ENCODE measurements around the gene GLRA3. TPM values are rescaled to one million over a fixed set of nuclear protein-coding genes. Genes with fewer than 3 reads are reported as not detected.

The GLRA3 gene
- total and polyA plus RNA-seq, 2 donors (not counting 3 experiments of a cell fraction or from before 2014, with no cell fraction given), result not detected

GRCh38 chr4:174600391-174600790, 228.7 kb downstream of the GLRA3 start:
- Histone ChIP-seq H3K27ac (ENCODE audit: insufficient read depth, low read depth, low read length) (no peak overlapping the region), H3K36me3 (ENCODE audit: control insufficient read depth in 2 of 2, extremely low read depth in 1 of 2, insufficient read depth in 2 of 2, low read length in 2 of 2) (no peaks in the 10 kb centered on the region), H3K4me1 (ENCODE audit: control insufficient read depth, extremely low read depth, insufficient read depth, low read length) (no peaks in the 10 kb centered on the region), H3K9me3 (replicated peaks; ENCODE audit: control insufficient read depth, insufficient read depth, low read length) (peaks cover 2% of the 10 kb centered on the region), H3K27me3 (ENCODE audit: control insufficient read depth in 2 of 2, insufficient read depth in 2 of 2, low read length in 2 of 2) (no peaks in the 10 kb centered on the region), H2AFZ (ENCODE audit: low read depth, low read length) (no peak overlapping the region), H3K9ac (replicated peaks; ENCODE audit: extremely low read depth, insufficient read depth, low read length) (no peak overlapping the region), H3K4me2 (ENCODE audit: insufficient read depth, low read length) (no peak overlapping the region), H3K4me3 (replicated peaks in 1 of 3; ENCODE audit: insufficient read depth in 1 of 3, low read depth in 1 of 3, low read length in 3 of 3) (no peak overlapping the region), H3K79me2 (ENCODE audit: control insufficient read depth, insufficient read depth, low read length) (no peaks in the 10 kb centered on the region), H4K20me1 (replicated peaks; ENCODE audit: control insufficient read depth, extremely low read depth, insufficient read depth, low read length) (no peaks in the 10 kb centered on the region), H3K9me1 (replicated peaks; ENCODE audit: control insufficient read depth, extremely low read depth, insufficient read depth, low read length) (no peaks in the 10 kb centered on the region)
- CTCF ChIA-PET, result no interaction called here
- POLR2A ChIA-PET, result no interaction called here
- dilution Hi-C loops (cut with MboI; ENCODE audit: extremely low pct_ligation_motif_present, low sequenced_read_pairs) (no loop called here), intact Hi-C loops (cut with micrococcal nuclease) (no loop called here)
- no peak for DNase-seq (ENCODE audit: low read depth, low spot score)
- no TSS peak for BruUV-seq (replicated peaks)
- TF ChIP-seq POLR2AphosphoS5 (IDR thresholded peaks at IDR 0.05; ENCODE audit: insufficient read depth, low read depth, low read length) (no peak), POLR2A (IDR thresholded peaks at IDR 0.05; ENCODE audit: low read depth, low read length) (no peak), FOS (IDR thresholded peaks at IDR 0.05; ENCODE audit: borderline replicate concordance, insufficient read depth, low read length) (no peak), EZH2 (IDR thresholded peaks at IDR 0.05; ENCODE audit: borderline replicate concordance, low read depth, low read length, severe bottlenecking) (no peak), GATA2 (IDR thresholded peaks at IDR 0.05; ENCODE audit: insufficient read depth, insufficient read length, low read depth, low read length) (no peak), MYC (IDR thresholded peaks at IDR 0.05; ENCODE audit: low read depth, low read length) (no peak), MAX (IDR thresholded peaks at IDR 0.05; ENCODE audit: insufficient read depth, insufficient read length) (no peak), JUN (IDR thresholded peaks at IDR 0.05; ENCODE audit: borderline replicate concordance, insufficient read depth, insufficient read length, low read depth) (no peak)
- TF ChIP-seq, protein P1, sequence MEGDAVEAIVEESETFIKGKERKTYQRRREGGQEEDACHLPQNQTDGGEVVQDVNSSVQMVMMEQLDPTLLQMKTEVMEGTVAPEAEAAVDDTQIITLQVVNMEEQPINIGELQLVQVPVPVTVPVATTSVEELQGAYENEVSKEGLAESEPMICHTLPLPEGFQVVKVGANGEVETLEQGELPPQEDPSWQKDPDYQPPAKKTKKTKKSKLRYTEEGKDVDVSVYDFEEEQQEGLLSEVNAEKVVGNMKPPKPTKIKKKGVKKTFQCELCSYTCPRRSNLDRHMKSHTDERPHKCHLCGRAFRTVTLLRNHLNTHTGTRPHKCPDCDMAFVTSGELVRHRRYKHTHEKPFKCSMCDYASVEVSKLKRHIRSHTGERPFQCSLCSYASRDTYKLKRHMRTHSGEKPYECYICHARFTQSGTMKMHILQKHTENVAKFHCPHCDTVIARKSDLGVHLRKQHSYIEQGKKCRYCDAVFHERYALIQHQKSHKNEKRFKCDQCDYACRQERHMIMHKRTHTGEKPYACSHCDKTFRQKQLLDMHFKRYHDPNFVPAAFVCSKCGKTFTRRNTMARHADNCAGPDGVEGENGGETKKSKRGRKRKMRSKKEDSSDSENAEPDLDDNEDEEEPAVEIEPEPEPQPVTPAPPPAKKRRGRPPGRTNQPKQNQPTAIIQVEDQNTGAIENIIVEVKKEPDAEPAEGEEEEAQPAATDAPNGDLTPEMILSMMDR (IDR thresholded peaks at IDR 0.05; ENCODE audit: extremely low read depth in 1 of 2, insufficient read depth in 1 of 2, low read depth in 1 of 2, low read length in 2 of 2), result no peak
- FAIRE-seq, result no peak
